HG02642 (cell line): ENCODE results near the gene C1orf35.

ENCODE experiments used
- ATAC-seq: cut with Tn5 transposase; IDR thresholded peaks from one replicate; pipeline ENCODE4 v1.9.1; 2021; ENCODE audit warnings: mild to moderate bottlenecking; ENCODE audit not compliant: unreplicated experiment, poor library complexity

The C1orf35 gene

GRCh38 chr1:228066891-228067654, 36.1 kb downstream of the C1orf35 start:
- no peak for ATAC-seq

- no peak for ATAC-seq
Observed at GRCh38 chr1:228066416-228066815, 36.7 kb downstream of the C1orf35 start.

DNA sequence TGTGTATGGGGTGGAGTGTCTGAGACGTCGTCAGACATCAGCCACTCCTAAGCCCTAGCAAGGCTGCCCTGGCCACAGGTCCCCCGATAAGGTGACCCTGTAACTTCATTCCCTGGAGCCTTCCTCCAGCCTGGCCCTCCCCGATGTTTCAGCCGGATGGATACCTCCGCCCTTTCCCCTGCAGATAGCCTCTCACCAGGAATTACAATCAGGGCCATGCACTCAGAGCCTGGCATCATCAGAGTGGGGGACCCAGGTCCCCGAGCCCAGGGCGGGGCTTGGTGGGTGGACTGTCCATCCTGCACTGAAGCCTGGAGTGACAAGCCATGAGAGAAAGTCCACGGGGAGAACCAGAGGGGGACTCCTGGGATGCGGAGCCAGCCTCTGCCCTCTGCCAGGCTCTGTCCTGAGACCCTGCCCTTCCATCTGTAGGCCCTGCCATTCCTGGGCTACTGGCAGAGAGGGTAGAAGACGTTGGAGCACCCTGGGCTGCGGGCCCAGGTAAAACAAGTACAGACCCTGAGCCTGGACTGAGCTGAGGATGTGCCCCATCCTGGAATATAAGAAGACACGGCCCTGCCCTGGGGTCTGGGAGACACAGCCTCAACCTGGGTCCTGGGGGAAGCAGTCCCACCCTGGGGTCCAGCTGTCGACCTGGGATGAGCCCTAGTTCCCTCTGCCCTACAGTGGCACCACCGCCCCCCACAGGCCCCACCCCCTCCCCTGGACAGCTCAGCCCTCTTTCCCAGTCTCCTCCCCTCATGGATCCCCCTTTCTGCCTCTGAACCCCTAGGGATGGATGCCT, 37.4 kb downstream of the C1orf35 start:
- no peak for ATAC-seq

DNA sequence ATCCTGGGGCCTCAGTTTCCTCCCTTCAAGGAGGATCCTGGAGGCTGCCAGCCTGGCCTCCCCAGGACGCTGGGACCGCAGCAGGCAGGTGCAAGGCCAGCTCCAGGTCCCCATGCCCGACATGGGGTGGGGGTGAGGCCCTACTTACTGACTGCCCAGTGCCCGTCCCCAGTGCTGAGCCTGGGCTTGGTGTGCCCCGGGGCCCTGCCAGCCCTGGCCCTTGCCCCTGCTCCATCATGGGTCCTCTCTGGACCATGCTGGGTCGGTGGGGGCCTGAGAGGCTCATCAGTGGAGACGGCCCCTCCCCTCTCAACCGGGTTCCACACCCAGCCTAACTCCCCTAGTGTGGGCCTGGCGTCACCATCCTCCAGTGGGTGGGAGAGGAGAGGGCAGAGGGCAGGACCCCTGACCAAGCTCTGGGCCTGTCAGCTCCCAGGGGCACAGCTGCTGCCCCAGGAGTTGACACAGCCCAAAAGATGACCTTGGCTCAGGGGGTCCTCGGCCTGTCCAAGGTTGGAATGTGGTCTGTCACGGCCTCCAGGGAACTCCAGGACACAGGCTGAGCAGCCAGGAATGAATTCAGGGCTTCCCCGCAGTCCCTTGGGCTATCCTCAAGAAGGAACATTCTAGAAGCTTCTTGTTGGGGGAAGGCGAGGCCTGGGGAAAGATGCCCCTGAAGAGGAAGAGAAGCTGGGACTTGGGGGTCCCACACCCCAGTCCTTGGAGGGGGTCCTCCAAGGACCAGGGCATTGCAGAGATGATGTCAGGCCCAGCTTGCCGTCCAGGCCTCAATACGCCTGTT, 38.2 kb downstream of the C1orf35 start:
- no peak for ATAC-seq

GRCh38 chr1:228064296-228064695, 38.8 kb downstream of the C1orf35 start:
- no peak for ATAC-seq

DNA sequence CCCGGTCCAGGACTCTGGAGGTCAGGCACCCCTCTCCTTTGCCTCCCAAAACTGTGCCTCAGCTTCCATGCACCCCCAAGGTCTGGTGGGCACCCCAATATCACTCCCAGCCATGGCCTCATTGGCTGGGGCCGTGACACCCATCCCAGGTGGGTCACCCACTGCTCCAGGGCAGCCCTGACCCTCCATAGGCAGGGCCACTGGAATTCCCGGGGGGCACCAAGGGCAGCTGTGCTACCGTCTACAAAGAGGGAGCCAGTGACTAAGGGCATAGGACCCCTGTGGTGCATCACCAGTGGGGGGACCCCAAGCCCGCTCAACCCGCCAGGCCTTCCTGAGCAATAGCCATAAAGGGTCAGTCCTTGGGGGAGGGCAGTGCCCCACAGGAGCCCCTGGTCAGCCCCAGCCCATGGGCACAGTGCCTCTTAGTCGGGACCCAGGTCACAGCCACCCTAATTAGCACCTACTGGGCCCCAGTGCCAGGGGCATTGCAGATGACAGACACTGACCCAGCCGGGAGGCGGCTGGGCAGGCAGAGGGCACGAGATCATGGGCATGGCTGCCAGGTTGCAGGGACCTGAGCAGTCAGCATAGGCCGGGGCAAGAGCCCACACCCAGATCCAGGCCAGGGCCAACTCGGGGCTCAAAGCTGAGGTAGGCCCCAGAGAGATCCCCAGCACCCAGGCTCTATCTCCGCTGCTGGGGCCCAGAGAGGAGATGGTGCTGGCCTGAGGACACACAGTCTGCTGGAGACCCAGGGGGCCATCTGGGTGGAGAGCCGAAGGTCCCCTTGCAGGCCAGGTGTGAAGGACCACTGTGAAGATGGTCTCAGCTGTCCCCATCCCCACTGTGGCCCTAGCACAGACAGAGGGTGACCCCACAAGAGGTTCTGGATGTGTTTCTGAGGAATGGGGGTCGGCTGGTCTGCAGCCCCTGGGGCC, 39.6 kb downstream of the C1orf35 start:
- no peak for ATAC-seq

GRCh38 chr1:228062812-228063211, 40.3 kb downstream of the C1orf35 start:
- ATAC-seq: no peak

- no peak for ATAC-seq
Observed at GRCh38 chr1:228062085-228062791, 40.9 kb downstream of the C1orf35 start.

GRCh38 chr1:228061411-228062084, 41.6 kb downstream of the C1orf35 start:
- no peak for ATAC-seq

DNA sequence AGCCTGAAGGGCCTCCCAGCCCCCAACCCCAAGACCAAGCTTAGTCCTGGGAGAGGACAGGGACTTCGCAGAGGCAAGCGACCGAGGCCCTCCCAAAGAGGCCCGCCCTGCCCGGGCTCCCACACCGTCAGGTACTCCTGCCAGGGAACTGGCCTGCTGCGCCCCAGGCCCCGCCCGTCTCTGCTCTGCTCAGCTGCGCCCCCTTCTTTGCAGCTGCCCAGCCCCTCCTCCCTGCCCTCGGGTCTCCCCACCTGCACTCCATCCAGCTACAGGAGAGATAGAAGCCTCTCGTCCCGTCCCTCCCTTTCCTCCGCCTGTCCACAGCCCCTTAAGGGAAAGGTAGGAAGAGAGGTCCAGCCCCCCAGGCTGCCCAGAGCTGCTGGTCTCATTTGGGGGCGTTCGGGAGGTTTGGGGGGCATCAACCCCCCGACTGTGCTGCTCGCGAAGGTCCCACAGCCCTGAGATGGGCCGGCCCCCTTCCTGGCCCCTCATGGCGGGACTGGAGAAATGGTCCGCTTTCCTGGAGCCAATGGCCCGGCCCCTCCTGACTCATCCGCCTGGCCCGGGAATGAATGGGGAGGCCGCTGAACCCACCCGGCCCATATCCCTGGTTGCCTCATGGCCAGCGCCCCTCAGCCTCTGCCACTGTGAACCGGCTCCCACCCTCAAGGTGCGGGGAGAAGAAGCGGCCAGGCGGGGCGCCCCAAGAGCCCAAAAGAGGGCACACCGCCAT, 42.5 kb downstream of the C1orf35 start:
- no peak for ATAC-seq

DNA sequence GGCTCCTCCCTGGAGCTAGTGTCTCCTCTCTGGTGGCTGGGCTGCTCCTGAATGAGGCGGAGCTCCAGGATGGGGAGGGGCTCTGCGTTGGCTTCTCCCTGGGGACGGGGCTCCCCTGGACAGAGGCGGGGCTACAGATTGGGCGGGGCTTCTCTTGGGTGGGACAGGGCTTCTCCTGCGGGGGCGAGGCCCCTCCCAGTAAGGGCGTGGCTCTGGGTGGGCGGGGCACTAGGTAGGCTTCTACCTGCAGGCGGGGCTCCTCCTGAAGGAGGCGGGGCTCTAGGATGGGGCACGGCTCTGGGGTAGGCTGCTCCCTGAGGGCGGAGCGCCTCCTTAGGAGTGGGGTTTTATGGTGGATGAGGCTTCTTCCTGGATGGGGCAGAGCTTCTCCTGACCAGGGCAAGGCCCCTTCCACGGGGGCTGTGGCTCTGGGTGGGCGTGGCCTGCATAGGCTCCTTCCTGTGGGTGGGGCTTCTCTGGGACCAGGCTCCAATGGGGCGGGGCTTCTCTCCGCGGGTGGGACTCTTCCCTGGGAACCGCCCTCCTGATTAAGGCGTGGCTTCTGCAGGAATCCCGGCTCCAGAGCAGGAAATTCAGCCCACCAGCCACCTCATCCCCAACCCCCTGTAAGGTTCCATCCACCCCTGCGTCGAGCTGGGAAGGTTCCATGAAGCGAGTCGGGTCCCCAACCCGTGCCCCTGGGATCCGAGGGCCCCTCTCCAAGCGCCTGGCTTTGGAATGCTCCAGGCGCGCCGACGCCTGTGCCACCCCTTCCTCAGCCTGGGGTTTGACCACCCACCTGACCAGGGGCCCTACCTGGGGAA, 43.3 kb downstream of the C1orf35 start:
- no peak for ATAC-seq

- ATAC-seq: no peak
Observed at GRCh38 chr1:228058949-228059633, 44.0 kb downstream of the C1orf35 start.

DNA sequence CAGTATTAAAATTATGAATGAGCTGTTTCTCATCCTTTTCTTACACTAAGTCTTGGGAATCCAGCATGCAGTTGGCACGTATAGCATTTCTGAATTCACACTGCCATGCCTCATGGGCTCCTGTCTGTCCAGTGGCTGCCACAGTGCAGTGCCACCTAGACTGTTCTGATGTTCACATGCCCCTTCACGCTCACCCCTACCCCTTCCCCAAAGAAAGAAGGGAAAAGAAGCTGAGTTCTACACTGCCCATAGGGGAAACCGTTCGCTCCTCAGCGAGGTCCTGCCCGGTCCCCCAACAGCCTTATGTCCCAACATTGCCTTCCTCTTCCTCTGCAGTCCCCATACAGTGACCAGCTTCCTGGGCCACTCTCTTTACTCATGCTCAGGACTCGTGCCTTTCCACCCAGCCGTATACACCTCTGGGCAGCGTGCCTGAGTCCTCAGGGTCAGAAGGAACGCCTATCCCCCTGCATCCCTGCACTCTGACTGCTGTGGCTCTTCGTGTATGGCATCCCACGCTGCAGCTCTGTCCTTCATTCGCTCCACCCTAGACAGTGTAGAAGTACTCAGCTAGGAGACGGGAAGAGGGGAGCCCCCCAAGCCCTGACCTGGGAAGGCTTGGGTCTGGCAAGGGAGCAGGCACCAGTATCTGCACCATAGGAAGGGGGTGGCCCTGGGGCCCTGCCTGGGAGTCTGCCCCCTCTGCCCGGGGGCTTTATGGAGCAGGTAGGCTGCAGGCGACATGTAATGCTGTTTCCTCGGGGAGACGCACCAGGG, 44.8 kb downstream of the C1orf35 start:
- ATAC-seq: no peak
